Measurements from ENCODE around the gene GLRX. TPM values are rescaled to one million over a fixed set of nuclear protein-coding genes. Genes with fewer than 3 reads are reported as not detected.

Gene GLRX
- polyA plus RNA-seq, 1 of the 3 experiments (the other 2 are of a cell fraction) = 40.0 TPM

DNA sequence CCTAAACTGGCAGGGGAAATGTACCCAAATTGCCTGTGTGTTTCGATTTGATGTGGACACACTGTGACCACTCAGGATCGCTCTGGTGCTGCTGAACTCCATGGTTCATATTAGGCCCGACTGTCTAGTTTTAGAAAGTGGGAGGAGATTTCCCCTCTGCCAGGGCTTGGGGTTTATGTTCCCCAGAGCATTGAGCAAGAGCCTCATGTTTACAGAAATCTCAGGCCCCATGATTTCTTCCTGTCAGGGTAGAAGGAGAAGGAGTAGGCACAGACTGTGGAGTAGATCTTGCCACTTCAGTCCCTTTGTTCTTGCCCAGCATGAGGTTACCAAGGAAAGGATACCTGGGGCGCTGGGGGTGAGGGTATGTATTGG lies 40.8 kb upstream of the GLRX start:
- WGBS (ENCODE audit: low lambda C conversion rate) = 86% methylated on average over 4 of the region's 4 CpGs
- POLR2A ChIA-PET = no interaction called here
- no peaks in the 10 kb centered on the region for H3K36me3 ChIP-seq (replicated peaks in 1 of 2; ENCODE audit: control insufficient read depth in 1 of 2, insufficient read depth in 2 of 2, low read length in 1 of 2)
- H3K9me3 ChIP-seq = no peaks in the 10 kb centered on the region
- H3K79me2 ChIP-seq (ENCODE audit: insufficient read depth) = no peaks in the 10 kb centered on the region
- no peaks in the 10 kb centered on the region for H4K20me1 ChIP-seq (ENCODE audit: insufficient read depth)
- no peaks in the 10 kb centered on the region for H3K9me2 ChIP-seq
- H3K4me2 ChIP-seq = no peak overlapping the region; the same call in 1 of the 2 replicates
- H3K27me3 ChIP-seq (ENCODE audit: insufficient read depth) = no peaks in the 10 kb centered on the region
- peaks cover 2 to 35% of the 10 kb centered on the region in 2 experiments; a peak in 3 of 4 replicates for H3K4me1 ChIP-seq (ENCODE audit: control insufficient read depth in 1 of 2, insufficient read depth in 2 of 2, low read depth in 1 of 2, low read length in 1 of 2)
- TF ChIP-seq, protein P1, sequence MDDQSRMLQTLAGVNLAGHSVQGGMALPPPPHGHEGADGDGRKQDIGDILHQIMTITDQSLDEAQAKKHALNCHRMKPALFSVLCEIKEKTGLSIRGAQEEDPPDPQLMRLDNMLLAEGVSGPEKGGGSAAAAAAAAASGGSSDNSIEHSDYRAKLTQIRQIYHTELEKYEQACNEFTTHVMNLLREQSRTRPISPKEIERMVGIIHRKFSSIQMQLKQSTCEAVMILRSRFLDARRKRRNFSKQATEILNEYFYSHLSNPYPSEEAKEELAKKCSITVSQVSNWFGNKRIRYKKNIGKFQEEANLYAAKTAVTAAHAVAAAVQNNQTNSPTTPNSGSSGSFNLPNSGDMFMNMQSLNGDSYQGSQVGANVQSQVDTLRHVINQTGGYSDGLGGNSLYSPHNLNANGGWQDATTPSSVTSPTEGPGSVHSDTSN (IDR thresholded peaks at IDR 0.05) = no peak
- H3F3A ChIP-seq (replicated peaks; ENCODE audit: insufficient read depth) = peaks cover 52% of the 10 kb centered on the region
- CTCF ChIA-PET = interaction anchor here (0.7 to 12.9 kb wide), 3 partner anchors 7 to 472 kb away, joined by 3 to 157 read pairs (median 3); no protein-coding TSS in a partner anchor
- H3K4me3 ChIP-seq (ENCODE audit: low read depth in 2 of 2, low read length in 1 of 2) = no peak overlapping the region
- no peak for DNase-seq
- peak overlapping the region in 1 of 2 experiments; percentile 95; a peak in 1 of 4 replicates for H3K27ac ChIP-seq (ENCODE audit: low read depth in 2 of 2, low read length in 1 of 2)
- H3K9ac ChIP-seq = peak overlapping the region; percentile 30; the same call in 1 of the 2 replicates
- no peak overlapping the region for H2AFZ ChIP-seq (ENCODE audit: low read depth)

DNA sequence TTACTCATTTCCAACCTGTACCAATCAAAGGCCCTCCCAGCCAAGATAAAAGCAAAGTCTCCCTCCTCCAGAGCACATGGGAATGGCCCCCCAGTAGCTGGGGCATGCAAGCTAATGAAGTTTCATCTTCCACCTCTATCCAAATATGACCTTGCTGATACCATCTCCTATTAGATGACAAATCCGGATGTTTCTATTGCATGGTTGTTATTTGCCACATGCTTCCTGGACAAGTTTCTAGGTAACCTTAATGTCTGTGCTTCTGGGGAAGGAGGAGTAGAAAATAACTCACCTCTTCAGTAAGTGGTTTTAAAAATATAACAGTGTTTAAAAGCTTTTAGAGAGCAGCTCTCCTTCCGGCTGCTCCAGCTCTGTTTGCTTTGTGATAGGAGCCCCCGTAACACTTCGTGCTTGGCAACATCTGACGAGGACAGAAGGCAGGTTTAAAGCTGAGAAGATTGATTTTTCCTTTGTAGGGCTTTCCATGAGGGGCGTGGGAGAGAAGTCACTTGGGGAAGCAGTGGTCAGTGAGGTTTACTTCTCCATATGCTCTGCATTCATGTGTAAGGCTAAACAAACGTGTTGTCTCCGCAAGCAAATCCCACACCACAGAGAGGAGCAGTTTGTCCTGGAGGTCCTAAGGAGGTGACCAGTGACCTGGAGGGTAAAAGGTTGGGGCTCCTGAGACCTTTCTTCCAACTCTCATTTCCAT lies 40.3 kb upstream of the GLRX start:
- H3K4me1 ChIP-seq (ENCODE audit: control insufficient read depth in 1 of 2, insufficient read depth in 2 of 2, low read depth in 1 of 2, low read length in 1 of 2) = peaks cover 2 to 35% of the 10 kb centered on the region in 2 experiments; a peak in 3 of 4 replicates
- no peaks in the 10 kb centered on the region for H3K79me2 ChIP-seq (ENCODE audit: insufficient read depth)
- no peaks in the 10 kb centered on the region for H3K36me3 ChIP-seq (replicated peaks in 1 of 2; ENCODE audit: control insufficient read depth in 1 of 2, insufficient read depth in 2 of 2, low read length in 1 of 2)
- no peaks in the 10 kb centered on the region for H3K27me3 ChIP-seq (ENCODE audit: insufficient read depth)
- ChIA-PET CTCF (interaction anchor here (0.7 to 12.9 kb wide), 5 partner anchors 8 to 473 kb away, joined by 3 to 157 read pairs (median 3); no protein-coding TSS in a partner anchor), POLR2A (no interaction called here)
- no peak for DNase-seq
- no peak overlapping the region; the same call in 1 of the 2 replicates for H3K4me2 ChIP-seq
- no peak overlapping the region for H3K4me3 ChIP-seq (ENCODE audit: low read depth in 2 of 2, low read length in 1 of 2)
- WGBS (ENCODE audit: low lambda C conversion rate) = 86% methylated on average over 8 of the region's 8 CpGs
- TF ChIP-seq MXI1 (IDR thresholded peaks at IDR 0.05; ENCODE audit: low read depth, low read length) (no peak), NRF1 (IDR thresholded peaks at IDR 0.05; ENCODE audit: low read depth, low read length) (no peak), FOXJ3 (CRISPR knock-in tag; IDR thresholded peaks at IDR 0.05) (no peak), NFIC (IDR thresholded peaks at IDR 0.05; ENCODE audit: borderline replicate concordance) (no peak), EP300 (IDR thresholded peaks at IDR 0.05; ENCODE audit: borderline replicate concordance in 1 of 2, low read depth in 1 of 2, low read length in 1 of 2) (no peak; a peak in 1 of 4 replicates)
- TF ChIP-seq, protein P2, sequence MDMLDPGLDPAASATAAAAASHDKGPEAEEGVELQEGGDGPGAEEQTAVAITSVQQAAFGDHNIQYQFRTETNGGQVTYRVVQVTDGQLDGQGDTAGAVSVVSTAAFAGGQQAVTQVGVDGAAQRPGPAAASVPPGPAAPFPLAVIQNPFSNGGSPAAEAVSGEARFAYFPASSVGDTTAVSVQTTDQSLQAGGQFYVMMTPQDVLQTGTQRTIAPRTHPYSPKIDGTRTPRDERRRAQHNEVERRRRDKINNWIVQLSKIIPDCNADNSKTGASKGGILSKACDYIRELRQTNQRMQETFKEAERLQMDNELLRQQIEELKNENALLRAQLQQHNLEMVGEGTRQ (IDR thresholded peaks at IDR 0.05; ENCODE audit: borderline replicate concordance, low read depth, low read length) = no peak
- TF ChIP-seq, protein P1 (IDR thresholded peaks at IDR 0.05) = no peak
- no peaks in the 10 kb centered on the region for H3K9me2 ChIP-seq
- H2AFZ ChIP-seq (ENCODE audit: low read depth) = no peak overlapping the region
- peak overlapping the region; percentile 62 for H3K9ac ChIP-seq
- no peaks in the 10 kb centered on the region for H4K20me1 ChIP-seq (ENCODE audit: insufficient read depth)
- no peaks in the 10 kb centered on the region for H3K9me3 ChIP-seq
- H3K27ac ChIP-seq (ENCODE audit: low read depth in 2 of 2, low read length in 1 of 2) = peak overlapping the region in 1 of 2 experiments; percentile 95; a peak in 3 of 4 replicates
- H3F3A ChIP-seq (replicated peaks; ENCODE audit: insufficient read depth) = peaks cover 57% of the 10 kb centered on the region

All from SK-N-SH (cell line).